LHCN-M2 (cell line): Measurements from ENCODE around the gene ISG20. TPM values are rescaled to one million over a fixed set of nuclear protein-coding genes. Genes with fewer than 3 reads are reported as not detected.
"Not testable (repeated sequence)": the region's sequence is repeated elsewhere in the genome, so short reads cannot be mapped to it uniquely, and the experiment has no call there.

Experiments used
- DNase-seq: peaks from one replicate; pipeline ENCODE4 v3.0.0-alpha.2; 2012; ENCODE audit warnings: low read depth
- total RNA-seq: library from RNA; depleted of rRNA; stranded (reverse); fragments of >200 nt; gene quantifications from 2 replicates; pipeline ENCODE4 v1.2.3, GENCODE V29; 2014

ISG20 gene
- total RNA-seq, 1 experiment from 2014 or later = 0.57 TPM

- no peak for DNase-seq
Measured at GRCh38 chr15:88636050-88636449, 2.8 kb upstream of the ISG20 start.

DNA sequence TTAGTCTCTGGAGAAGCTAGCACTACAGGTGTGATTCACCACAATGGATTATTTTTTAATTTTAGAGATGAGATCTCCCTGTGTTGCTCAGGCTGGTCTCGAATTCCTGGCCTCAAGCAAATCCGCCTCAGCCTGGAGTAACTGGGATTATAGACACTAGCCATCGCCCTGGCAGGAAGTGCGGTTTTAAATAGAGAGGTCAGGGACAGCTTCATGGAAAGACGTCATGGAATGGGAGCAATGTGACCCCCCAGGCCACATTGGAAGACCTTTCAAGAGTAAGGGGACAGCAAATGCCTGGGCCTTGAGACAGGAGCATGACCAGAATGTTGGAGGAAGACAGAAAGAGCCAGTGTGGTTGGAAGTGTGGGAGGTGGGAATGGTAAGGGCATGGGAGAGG, 2.2 kb upstream of the ISG20 start:
- DNase-seq = no peak

DNA sequence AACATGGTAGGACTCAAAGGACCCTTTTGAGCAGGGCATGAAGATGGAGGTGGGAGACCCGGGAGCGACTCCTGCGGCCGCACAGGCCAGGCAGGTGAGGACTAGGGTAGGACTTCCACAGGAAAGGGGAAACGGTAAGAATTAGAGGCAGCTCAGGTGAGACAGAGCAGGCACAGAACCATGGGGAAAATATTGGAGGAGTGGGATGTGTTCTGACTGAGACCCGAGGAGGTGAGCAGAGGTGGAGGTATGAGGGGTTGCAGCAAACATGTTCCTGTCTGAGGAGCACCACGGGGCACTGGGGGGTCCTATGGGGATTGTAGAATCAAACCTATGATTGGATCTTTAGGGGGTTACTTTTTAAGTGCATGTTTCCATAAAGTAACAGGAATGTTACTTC, 1.4 kb upstream of the ISG20 start:
- DNase-seq = no peak

GRCh38 chr15:88637841-88638625, 783 bp upstream of the ISG20 start:
- no peak for DNase-seq

GRCh38 chr15:88641959-88642452, 3.2 kb downstream of the ISG20 start:
- DNase-seq = no peak

DNA sequence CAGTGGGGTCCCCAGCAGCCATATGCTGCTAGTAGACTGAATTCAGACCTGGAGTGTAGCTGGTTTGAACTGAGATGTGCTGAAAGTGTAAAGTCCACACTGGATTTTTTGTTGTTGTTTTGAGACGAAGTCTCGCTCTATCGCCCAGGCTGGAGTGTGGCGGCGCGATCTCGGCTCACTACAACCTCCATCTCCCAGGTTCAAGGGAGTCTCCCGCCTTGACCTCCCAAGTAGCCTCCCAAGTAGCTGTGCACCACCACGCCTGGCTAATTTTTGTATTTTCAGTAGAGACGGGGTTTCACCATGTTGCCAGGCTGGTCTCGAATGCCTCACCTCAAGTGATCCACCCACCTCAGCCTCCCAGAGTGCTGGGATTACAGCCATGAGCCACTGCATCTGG, 3.7 kb downstream of the ISG20 start:
- DNase-seq = not testable (repeated sequence)

DNA sequence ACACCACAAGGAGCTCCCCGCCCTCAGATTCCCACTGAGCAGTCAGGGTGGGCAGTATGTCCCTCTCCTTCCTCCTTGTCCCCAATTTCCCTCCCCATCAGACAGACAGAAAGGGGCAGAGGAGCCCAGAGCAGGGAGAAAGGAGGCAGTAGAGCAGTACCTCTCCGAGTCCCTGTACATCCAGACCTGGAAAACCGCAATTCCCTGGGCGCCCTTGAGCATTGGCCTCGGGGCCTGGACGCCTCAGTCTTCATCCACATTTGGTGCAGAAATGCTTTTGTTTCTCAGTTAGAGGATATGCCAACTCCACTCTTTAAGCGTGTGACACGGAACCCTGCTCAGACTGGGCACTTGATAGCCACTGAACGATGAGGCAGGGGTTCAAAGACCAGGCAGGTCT, 5.9 kb downstream of the ISG20 start:
- no peak for DNase-seq

DNA sequence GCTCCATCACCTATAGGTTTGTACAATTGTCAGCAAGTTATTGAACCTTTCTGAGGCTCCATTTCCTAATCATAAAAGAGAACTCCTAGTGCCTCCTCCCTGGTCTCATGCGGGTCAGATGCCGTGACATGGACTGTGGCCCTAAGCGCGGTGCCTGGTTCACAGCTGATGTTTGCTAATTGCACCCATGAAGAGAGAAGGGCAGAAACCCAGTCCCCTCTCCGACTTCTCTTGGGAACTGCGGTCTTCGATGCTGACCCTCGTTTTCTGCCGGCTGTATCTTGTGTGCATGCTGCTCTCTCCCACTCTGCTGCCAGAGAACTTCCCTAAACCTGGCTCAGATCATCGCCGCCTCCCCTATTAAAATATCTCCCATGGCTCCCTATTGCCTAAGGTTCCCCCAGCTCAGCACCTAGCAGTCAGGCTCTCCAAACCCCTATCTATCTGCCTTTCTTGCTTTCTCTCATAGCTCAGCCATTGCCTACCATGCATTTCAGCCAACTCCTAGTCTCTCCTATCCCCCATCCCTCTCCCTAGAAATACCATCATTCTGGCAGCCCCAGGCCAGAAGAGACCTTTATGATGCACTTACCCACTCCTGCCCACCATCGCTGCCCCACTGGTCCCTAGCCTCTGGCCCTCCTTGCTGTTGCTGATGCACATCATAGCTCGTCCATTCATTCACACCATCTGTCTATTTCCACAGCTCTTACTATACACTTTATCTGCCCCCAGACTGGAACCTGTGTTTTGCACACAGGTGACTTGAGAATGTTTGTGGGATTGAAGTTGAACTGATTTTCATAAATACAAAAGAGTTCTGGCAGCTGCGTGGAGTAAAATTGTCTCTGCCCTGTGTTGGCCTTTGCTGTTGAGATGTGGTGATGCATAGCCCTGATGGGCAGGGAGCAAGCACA, 6.6 kb downstream of the ISG20 start:
- DNase-seq = no peak

DNA sequence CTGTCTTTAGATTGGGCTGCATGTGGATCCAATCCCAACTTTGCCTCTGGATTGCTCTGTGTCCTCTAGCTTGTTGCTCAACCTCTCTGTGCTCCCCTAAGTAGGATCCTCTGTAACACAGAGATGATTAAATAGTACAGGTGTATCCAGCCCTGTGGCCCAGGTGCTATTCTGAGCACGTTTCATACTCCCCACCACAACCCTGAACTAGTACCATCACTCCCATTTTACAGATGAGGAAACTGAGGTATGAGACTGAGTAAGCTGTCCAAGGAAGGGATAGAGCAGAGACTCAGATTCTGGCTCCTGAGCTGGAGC, 7.2 kb downstream of the ISG20 start:
- no peak for DNase-seq

DNA sequence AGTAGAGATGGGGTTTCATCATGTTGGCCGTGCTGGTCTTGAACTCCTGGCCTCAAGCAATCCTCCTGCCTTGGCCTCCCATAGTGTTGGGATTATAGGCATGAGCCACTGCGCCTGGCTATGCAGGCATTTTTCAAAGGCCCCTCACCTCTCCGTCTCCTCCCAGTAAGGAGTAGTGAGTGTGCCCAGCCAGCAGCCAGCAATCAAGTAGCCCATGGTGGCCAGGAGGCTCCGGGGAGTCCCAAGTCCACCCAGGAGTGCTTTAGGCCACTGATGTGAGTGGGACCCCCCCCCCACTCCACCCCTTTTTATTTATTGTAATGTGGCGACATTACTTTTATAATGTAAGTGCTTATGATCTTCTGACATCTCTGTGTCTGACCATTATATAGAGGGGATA, 8.1 kb downstream of the ISG20 start:
- DNase-seq = no peak

DNA sequence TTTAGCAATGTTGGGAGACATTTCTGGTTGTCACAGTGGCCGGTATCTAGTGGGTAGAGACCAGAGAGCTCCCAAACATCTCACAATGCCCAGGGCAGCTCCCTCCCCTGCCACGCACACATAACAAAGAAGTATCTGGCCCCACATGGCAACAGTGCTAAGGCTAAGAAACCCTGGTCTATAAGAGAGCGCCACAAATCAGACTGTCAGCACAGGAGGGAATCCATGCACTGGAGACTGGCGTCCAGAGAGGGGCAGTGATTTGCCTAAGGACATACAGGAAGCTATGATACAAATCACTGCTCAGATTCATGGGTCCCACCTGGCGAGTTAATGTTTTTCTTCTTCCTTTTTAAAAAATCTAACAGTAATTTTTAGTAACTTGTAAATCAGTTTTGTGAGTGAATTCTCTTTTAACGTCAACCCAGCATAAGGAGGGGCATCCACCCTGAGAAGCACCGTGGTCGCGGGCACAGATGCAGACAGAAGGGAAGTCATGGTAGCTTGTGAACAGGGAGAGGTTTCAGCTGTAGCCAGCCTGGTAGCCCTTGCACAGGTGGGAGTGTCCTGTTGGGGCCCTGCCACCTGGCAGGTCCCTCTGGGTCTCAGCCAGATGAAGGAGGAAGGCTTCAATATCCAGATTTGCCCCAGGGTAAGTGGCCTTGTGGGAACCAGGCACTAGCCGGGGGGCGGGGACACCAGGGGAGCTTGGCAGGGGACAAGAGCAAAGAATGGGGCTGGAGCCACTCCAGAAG, 8.7 kb downstream of the ISG20 start:
- no peak for DNase-seq

DNA sequence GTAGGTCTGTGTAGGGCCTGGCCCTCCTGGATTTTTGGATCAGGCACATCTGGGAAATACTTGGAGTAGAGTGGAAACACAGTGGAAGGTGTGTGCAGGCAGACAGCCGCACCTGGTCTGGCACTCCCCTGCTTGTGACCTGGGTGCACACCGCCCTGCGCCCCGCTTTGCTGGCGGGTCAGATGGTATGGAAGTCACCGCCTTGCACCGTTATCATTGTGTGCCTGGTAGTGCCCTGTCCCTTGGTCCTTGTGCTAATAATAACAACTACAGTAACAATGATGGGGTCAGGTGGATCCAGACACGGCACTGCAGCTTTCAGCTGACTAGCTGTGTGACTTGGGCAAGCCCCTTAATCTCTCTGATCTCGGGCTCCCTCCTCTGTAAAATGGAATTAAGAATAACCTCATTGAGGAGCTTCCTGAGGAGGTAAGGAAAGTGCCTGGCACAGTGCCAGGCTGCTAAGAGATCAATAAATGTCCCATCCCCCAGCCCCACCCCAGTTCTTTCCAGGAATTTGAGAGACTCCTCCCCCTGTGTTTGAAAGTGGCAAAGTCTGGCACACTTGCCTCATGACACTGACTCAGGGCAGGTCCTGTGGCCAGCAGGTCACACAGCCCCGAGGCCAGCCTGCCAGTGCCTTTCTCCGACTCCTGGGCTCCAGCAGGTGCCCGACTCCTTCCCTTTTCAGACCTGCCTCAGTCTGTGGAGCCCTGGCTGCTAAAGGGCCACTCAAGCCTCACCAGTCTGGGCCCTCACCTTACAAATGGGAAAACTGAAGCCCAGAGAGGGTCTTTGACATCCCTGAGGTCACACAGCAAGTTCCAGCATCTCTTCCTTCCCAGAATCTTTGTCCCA, 9.8 kb downstream of the ISG20 start:
- no peak for DNase-seq

GRCh38 chr15:88649286-88649733, 10.5 kb downstream of the ISG20 start:
- DNase-seq = peak; percentile 83

- no peak for DNase-seq
Measured at GRCh38 chr15:88649753-88650551, 11.1 kb downstream of the ISG20 start.

DNA sequence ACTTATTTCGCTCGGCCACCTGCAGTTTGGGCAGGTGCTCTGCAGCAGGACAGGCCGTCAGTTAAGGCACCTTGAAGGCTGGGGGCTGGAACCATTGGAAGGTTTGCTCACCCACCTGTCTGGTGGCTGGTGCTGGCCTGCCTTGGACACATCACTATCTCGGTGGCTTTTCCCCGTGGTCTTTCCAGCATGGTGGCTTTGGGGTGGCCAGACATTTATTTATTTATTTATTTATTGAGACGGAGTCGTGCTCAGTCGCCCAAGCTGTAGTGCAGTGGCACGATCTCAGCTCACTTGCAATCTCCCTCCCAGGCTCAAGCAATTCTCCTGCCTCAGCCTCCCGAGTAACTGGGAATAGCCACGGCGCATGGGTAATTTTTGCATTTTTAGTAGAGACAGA, 11.7 kb downstream of the ISG20 start:
- DNase-seq = no peak

- no peak for DNase-seq
Measured at GRCh38 chr15:88651136-88651732, 12.4 kb downstream of the ISG20 start.

DNA sequence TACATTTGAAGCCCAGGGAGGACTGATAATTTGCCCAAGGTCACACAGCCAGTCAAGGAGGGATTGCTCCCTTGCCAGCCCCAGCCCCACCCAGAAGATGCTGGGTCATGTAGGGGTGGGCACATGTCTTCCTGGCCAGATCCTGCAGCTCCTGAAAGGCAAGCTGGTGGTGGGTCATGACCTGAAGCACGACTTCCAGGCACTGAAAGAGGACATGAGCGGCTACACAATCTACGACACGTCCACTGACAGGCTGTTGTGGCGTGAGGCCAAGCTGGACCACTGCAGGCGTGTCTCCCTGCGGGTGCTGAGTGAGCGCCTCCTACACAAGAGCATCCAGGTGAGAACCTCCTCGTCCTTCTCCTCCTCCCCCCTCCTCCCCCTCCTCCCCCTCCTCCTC, 13.2 kb downstream of the ISG20 start:
- no peak for DNase-seq

DNA sequence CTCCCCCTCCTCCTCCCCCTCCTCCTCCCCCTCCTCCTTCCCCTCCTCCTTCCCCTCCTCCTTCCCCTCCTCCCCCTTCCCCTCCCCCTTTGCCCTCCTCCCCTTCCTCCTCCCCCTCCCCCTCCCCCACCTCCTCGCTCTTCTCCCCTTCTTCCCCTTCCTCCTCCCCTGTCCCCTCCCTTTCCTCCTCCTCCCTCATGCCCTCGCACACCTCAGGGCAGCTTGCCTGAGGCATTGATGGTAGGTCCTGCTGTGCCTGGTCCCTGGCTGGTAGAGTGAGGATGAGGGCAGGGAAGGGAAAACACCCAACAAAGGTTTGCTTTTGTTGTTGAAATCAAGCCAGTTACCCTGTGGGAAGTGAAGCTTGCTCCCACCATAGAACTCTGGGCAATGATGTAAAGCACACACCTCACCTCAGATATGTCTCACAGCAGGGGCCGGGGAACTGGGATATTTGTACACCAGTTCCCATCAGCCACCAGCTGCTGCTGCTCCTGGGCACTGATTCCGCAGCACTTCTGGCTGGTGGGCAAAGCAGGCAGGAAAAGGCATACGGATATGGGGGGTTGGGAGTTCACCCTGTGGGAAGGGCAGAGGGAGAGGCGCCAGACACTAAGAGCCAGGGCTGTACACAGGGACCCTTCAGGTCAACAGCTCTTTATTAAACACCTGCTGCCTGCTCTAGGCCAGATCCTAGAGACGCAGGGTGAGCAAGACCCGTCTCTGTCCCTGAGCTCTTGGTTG, 13.8 kb downstream of the ISG20 start:
- DNase-seq = no peak
